HepG2 (cell line): ENCODE measurements around the gene DNPH1. TPM values are rescaled to one million over a fixed set of nuclear protein-coding genes. Genes with fewer than 3 reads are reported as not detected.

Experiments
- IKZF4 ChIP-seq: sonication (generic); formaldehyde crosslinking; IDR thresholded peaks from 2 replicates; pipeline ENCODE4 v1.5.1; 2020; ENCODE audit warnings: borderline replicate concordance, mild to moderate bottlenecking, low read depth, missing genetic modification reagents; ENCODE audit errors: not compliant biosample characterization
- IKZF5 ChIP-seq: IDR thresholded peaks from 2 replicates; pipeline ENCODE4 v1.6.1; 2018; ENCODE audit warnings: missing genetic modification reagents, mild to moderate bottlenecking, missing compliant biosample characterization
- PPARG ChIP-seq: conservative IDR thresholded peaks from 2 replicates; pipeline ENCODE4 v1.6.1; 2016; ENCODE audit warnings: missing biosample characterization, missing genetic modification reagents
- SALL1 ChIP-seq: sonication (generic); formaldehyde crosslinking; IDR thresholded peaks from 2 replicates; pipeline ENCODE4 v1.8.0; 2022; ENCODE audit warnings: mild to moderate bottlenecking, missing genetic modification reagents
- SMARCE1 ChIP-seq: fragments of 450-650 bp; IDR thresholded peaks from 2 replicates; pipeline ENCODE4 v1.6.1; 2017; ENCODE audit warnings: borderline replicate concordance
- TCF12 ChIP-seq, 2 experiments: fragments of 450-650 bp in 1 of 2; sonication (generic) in 1 of 2; formaldehyde crosslinking in 1 of 2; IDR thresholded peaks; 2 replicates each; pipeline versions ENCODE4 v1.6.1 to v1.8.0; 2017 to 2022; ENCODE audit warnings: antibody characterized with exemption in 1 of 2, mild to moderate bottlenecking in 1 of 2, missing genetic modification reagents in 1 of 2, moderate library complexity in 1 of 2
- YY1 ChIP-seq: IDR thresholded peaks from 2 replicates; pipeline ENCODE4 v1.6.1; 2011; ENCODE audit warnings: low read length, low read depth, moderate library complexity, mild to moderate bottlenecking; ENCODE audit not compliant: insufficient read depth, insufficient replicate concordance
- ZFX ChIP-seq: sonication (generic); formaldehyde crosslinking; IDR thresholded peaks from 2 replicates; pipeline ENCODE4 v1.4.0; 2020; ENCODE audit warnings: mild to moderate bottlenecking, low read depth, missing genetic modification reagents, moderate library complexity
- ZNF282 ChIP-seq: fragments of 450-650 bp; IDR thresholded peaks from 2 replicates; pipeline ENCODE4 v1.6.1; 2018; ENCODE audit not compliant: partially characterized antibody
- ZNF569 ChIP-seq: sonication (generic); formaldehyde crosslinking; IDR thresholded peaks from 2 replicates; pipeline ENCODE4 v1.5.0; 2020; ENCODE audit warnings: mild to moderate bottlenecking, missing genetic modification reagents, moderate library complexity, borderline replicate concordance
- ZNF598 ChIP-seq: sonication (generic); formaldehyde crosslinking; IDR thresholded peaks from 2 replicates; pipeline ENCODE4 v1.5.1; 2020; ENCODE audit warnings: mild to moderate bottlenecking, missing genetic modification reagents, borderline replicate concordance
- polyA plus RNA-seq, 8 experiments: library from polyadenylated mRNA; depleted of rRNA in 3 of 8; stranded (reverse) in 7 of 8; unstranded in 1 of 8; fragments of >200 nt; fragmentation: Illumina TruSeq in 4 of 8; extraction: Trizol in 4 of 8; gene quantifications; 2 replicates each; pipeline versions ENCODE4 v1.2.1 to v1.2.3, GENCODE V29; 2011 to 2016; ENCODE audit warnings: low read depth in 4 of 8, missing spikeins in 1 of 8, mixed read lengths in 1 of 8; ENCODE audit not compliant: insufficient read depth in 1 of 8
- total RNA-seq, 5 experiments: library from RNA; depleted of rRNA; stranded (reverse); fragments of >200 nt; fragmentation: Illumina TruSeq; extraction: Trizol; gene quantifications; 2 replicates each; pipeline ENCODE4 v1.2.3, GENCODE V29; 2016; ENCODE audit warnings: low read depth in 1 of 5
- TF ChIP-seq, protein P1 (sequence below), 2 experiments: sonication (generic) in 1 of 2; formaldehyde crosslinking in 1 of 2; IDR thresholded peaks; 2 replicates each; pipeline versions ENCODE4 v1.6.1 to v1.9.0; 2014 to 2022; ENCODE audit warnings: antibody characterized with exemption in 1 of 2, borderline replicate concordance in 1 of 2, inconsistent platforms in 1 of 2, low read depth in 1 of 2, missing genetic modification reagents in 1 of 2
- TF ChIP-seq, protein P2 (sequence below): sonication (generic); formaldehyde crosslinking; IDR thresholded peaks from 2 replicates; pipeline ENCODE4 v1.4.0; 2020; ENCODE audit warnings: missing genetic modification reagents

Gene DNPH1
- total and polyA plus RNA-seq, 2 of the 13 experiments (the other 11 are each of a cell fraction or from before 2014, with no cell fraction given): 56.5 to 75.1 TPM

DNA sequence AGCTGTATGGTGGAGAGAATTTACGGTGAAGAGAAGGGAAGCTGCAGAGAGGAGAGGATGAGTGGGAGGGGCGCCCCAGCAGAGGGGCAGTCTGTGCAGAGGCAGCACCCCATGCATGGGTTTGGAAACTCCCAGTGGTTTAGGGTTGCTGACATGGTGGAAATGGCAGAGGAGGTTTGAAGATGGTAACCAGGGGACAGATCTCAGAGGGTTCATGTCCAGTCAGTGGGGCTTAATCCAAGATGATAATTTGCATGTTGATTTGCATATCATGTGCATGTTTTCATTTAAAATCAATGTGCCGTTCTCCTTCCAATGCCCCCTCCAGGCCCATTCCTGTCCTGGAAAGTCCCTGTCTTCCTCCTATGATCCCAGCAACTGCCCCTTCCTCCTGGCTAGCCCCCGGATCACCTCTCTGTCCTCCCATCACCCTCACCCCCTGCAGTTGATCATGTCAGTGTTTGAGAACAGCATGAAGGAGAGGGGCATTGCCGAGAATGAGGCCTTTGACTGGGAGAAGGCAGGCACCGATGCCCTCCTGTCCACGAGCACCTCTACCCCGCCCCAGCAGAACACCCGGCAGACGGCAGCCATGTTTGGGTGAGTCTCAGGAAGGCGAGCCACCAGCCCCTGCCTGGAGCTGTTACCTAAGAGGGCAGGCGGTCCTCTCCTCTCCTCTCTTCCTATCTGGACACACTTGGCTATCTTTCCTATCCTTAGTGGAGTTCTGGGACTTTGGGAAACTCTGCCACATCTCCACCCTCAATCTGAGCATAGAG, 28.3 kb upstream of the DNPH1 start (continued):
- TF ChIP-seq, protein P1, sequence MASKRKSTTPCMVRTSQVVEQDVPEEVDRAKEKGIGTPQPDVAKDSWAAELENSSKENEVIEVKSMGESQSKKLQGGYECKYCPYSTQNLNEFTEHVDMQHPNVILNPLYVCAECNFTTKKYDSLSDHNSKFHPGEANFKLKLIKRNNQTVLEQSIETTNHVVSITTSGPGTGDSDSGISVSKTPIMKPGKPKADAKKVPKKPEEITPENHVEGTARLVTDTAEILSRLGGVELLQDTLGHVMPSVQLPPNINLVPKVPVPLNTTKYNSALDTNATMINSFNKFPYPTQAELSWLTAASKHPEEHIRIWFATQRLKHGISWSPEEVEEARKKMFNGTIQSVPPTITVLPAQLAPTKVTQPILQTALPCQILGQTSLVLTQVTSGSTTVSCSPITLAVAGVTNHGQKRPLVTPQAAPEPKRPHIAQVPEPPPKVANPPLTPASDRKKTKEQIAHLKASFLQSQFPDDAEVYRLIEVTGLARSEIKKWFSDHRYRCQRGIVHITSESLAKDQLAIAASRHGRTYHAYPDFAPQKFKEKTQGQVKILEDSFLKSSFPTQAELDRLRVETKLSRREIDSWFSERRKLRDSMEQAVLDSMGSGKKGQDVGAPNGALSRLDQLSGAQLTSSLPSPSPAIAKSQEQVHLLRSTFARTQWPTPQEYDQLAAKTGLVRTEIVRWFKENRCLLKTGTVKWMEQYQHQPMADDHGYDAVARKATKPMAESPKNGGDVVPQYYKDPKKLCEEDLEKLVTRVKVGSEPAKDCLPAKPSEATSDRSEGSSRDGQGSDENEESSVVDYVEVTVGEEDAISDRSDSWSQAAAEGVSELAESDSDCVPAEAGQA (IDR thresholded peaks at IDR 0.05; ENCODE audit: low read depth): no peak
- TF ChIP-seq, protein P1 (CRISPR knock-in tag; IDR thresholded peaks at IDR 0.05; ENCODE audit: borderline replicate concordance): no peak
- peak; percentile 37 for TF ChIP-seq IKZF4 (CRISPR knock-in tag)
- no peak for TF ChIP-seq IKZF5 (CRISPR knock-in tag)
- TF ChIP-seq TCF12 (IDR thresholded peaks at IDR 0.05): no peak
- TF ChIP-seq TCF12 (CRISPR knock-in tag; IDR thresholded peaks at IDR 0.05): no peak
- TF ChIP-seq SALL1 (CRISPR knock-in tag): 0 out of 2 replicates have a peak, but pooled peaks have one; percentile 18
- TF ChIP-seq, protein P2, sequence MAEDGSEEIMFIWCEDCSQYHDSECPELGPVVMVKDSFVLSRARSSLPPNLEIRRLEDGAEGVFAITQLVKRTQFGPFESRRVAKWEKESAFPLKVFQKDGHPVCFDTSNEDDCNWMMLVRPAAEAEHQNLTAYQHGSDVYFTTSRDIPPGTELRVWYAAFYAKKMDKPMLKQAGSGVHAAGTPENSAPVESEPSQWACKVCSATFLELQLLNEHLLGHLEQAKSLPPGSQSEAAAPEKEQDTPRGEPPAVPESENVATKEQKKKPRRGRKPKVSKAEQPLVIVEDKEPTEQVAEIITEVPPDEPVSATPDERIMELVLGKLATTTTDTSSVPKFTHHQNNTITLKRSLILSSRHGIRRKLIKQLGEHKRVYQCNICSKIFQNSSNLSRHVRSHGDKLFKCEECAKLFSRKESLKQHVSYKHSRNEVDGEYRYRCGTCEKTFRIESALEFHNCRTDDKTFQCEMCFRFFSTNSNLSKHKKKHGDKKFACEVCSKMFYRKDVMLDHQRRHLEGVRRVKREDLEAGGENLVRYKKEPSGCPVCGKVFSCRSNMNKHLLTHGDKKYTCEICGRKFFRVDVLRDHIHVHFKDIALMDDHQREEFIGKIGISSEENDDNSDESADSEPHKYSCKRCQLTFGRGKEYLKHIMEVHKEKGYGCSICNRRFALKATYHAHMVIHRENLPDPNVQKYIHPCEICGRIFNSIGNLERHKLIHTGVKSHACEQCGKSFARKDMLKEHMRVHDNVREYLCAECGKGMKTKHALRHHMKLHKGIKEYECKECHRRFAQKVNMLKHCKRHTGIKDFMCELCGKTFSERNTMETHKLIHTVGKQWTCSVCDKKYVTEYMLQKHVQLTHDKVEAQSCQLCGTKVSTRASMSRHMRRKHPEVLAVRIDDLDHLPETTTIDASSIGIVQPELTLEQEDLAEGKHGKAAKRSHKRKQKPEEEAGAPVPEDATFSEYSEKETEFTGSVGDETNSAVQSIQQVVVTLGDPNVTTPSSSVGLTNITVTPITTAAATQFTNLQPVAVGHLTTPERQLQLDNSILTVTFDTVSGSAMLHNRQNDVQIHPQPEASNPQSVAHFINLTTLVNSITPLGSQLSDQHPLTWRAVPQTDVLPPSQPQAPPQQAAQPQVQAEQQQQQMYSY (CRISPR knock-in tag): no peak
- no peak for TF ChIP-seq ZNF282
- TF ChIP-seq YY1: peak; percentile 87
- peak; percentile 44; the same call in 1 of the 2 replicates for TF ChIP-seq ZNF598 (CRISPR knock-in tag)
- no peak for TF ChIP-seq PPARG (CRISPR knock-in tag)
- TF ChIP-seq ZFX (CRISPR knock-in tag): peak; percentile 35; the same call in 1 of the 2 replicates
- no peak for TF ChIP-seq ZNF569 (CRISPR knock-in tag)
- TF ChIP-seq SMARCE1: no peak
